ENCODE measurements around the gene OSBPL7. TPM values are rescaled to one million over a fixed set of nuclear protein-coding genes. Genes with fewer than 3 reads are reported as not detected.

Gene OSBPL7
- total RNA-seq, 1 donor from 2014 or later: 17.4 TPM

GRCh38 chr17:47810901-47811635 lies 10.5 kb downstream of the OSBPL7 start:
- no peak for TF ChIP-seq CTCF (IDR thresholded peaks at IDR 0.05)
- Mint-ChIP-seq H3K27me3 (ENCODE audit: low read depth) (no peaks in the 10 kb centered on the region), H3K36me3 (ENCODE audit: low read depth) (peaks cover 46% of the 10 kb centered on the region), H3K4me1 (ENCODE audit: low read depth) (peaks cover 23% of the 10 kb centered on the region), H3K27ac (ENCODE audit: unreplicated experiment) (peak overlapping the region; percentile 88), H3K4me3 (ENCODE audit: unreplicated experiment) (no peak overlapping the region), H3K9me3 (ENCODE audit: low read depth) (no peaks in the 10 kb centered on the region)
- peak; percentile 62 for DNase-seq (ENCODE audit: low spot score)

GRCh38 chr17:47810200-47810821 lies 11.3 kb downstream of the OSBPL7 start:
- Mint-ChIP-seq H3K27me3 (ENCODE audit: low read depth) (peaks cover 1% of the 10 kb centered on the region), H3K9me3 (ENCODE audit: low read depth) (no peaks in the 10 kb centered on the region), H3K4me3 (ENCODE audit: unreplicated experiment) (no peak overlapping the region), H3K36me3 (ENCODE audit: low read depth) (peaks cover 42% of the 10 kb centered on the region), H3K4me1 (ENCODE audit: low read depth) (peaks cover 23% of the 10 kb centered on the region), H3K27ac (ENCODE audit: unreplicated experiment) (peak overlapping the region; percentile 74)
- no peak for TF ChIP-seq CTCF (IDR thresholded peaks at IDR 0.05)
- peak; percentile 50 for DNase-seq (ENCODE audit: low spot score)

DNA sequence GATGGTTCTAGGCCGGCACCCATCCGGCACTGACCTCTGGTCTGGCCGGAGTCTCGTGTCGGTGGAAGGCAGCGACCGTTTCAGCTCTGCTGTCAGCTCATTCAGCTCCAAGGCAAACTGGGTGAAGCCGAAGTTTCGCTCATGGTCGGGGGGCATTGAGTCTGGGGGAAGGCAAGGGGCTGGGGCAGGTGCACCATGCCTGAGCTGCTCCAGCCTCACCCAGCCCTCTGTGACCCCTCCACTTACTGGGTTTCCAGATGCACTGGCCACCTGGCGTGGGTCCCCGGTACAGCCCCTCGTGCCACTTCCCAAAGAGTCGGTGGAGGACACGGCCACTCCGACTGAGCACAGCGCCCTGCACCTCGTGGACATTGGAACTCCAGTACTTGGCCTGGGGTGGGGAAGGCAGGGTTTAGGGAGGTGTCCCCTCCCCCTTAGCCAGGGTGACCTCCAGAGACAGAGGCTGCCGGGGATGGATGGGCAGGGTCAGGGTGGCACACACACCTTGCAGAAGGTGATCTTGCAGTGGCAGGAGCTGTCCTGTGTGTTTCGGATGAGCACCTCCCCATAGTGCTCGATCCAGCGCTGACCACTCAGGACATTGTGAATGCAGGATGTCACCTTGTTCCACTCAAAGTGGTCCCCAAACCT lies 12.6 kb downstream of the OSBPL7 start:
- Mint-ChIP-seq H3K9me3 (ENCODE audit: low read depth) (no peaks in the 10 kb centered on the region), H3K4me1 (ENCODE audit: low read depth) (peaks cover 23% of the 10 kb centered on the region), H3K27ac (ENCODE audit: unreplicated experiment) (no peak overlapping the region), H3K4me3 (ENCODE audit: unreplicated experiment) (no peak overlapping the region), H3K36me3 (ENCODE audit: low read depth) (peaks cover 37% of the 10 kb centered on the region), H3K27me3 (ENCODE audit: low read depth) (peaks cover 5% of the 10 kb centered on the region)
- no peak for TF ChIP-seq CTCF (IDR thresholded peaks at IDR 0.05)
- no peak for DNase-seq (ENCODE audit: low spot score)

DNA sequence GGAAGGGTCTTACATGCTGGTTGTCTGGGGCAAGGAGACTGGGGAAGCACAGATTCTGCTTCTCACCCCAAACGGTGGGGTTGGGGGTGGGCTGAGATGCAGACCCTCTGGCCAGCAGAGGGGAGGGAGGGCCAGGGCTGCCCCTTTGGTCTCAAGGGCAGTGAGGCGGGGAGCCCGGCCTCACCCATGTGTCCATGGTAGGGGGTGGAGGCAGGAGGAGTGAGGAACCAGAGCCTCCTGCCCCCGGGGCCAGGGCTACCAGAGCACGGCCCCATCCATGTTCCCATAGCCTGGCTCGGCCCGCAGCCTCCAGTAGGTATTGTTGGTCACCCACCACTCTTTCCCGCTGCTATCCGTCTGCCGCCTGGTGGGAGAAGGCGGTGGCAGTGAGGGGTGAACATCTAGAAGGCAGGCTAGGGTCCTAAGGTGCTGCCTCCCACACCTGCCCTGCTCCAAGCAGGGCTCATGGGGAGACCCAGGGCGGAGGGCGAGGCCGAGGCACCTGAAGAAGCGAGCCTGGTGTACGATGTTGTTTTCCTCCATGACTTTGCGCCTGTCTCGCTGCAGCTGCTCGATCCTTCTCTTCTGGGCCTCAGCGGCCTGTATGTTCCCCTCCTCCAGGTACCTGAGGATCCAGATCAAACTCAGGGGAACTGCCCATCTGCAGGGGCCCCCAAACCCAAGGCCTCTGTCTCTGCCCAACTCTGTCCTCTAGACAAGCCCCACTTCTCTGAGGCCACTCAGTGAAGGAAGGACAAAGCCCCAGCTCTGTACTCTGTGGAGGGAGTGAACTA lies 13.4 kb downstream of the OSBPL7 start:
- Mint-ChIP-seq H3K27ac (ENCODE audit: unreplicated experiment) (no peak overlapping the region), H3K36me3 (ENCODE audit: low read depth) (peaks cover 37% of the 10 kb centered on the region), H3K27me3 (ENCODE audit: low read depth) (peaks cover 8% of the 10 kb centered on the region), H3K4me3 (ENCODE audit: unreplicated experiment) (no peak overlapping the region), H3K4me1 (ENCODE audit: low read depth) (peaks cover 23% of the 10 kb centered on the region), H3K9me3 (ENCODE audit: low read depth) (no peaks in the 10 kb centered on the region)
- DNase-seq (ENCODE audit: low spot score): no peak
- no peak for TF ChIP-seq CTCF (IDR thresholded peaks at IDR 0.05)

- no peak overlapping the region for H3K4me3 Mint-ChIP-seq (ENCODE audit: unreplicated experiment)
- no peak for TF ChIP-seq CTCF (IDR thresholded peaks at IDR 0.05)
- no peak overlapping the region for H3K27ac Mint-ChIP-seq (ENCODE audit: unreplicated experiment)
- no peaks in the 10 kb centered on the region for H3K9me3 Mint-ChIP-seq (ENCODE audit: low read depth)
- H3K36me3 Mint-ChIP-seq (ENCODE audit: low read depth): peaks cover 31% of the 10 kb centered on the region
- H3K4me1 Mint-ChIP-seq (ENCODE audit: low read depth): peaks cover 23% of the 10 kb centered on the region
- H3K27me3 Mint-ChIP-seq (ENCODE audit: low read depth): peaks cover 8% of the 10 kb centered on the region
- DNase-seq (ENCODE audit: low spot score): no peak
These were observed 14.2 kb downstream of the OSBPL7 start for GRCh38 chr17:47807421-47807820.

Measured in chondrocyte (in vitro differentiated cells).